ENCODE data around the gene WWOX.

The WWOX gene

DNA sequence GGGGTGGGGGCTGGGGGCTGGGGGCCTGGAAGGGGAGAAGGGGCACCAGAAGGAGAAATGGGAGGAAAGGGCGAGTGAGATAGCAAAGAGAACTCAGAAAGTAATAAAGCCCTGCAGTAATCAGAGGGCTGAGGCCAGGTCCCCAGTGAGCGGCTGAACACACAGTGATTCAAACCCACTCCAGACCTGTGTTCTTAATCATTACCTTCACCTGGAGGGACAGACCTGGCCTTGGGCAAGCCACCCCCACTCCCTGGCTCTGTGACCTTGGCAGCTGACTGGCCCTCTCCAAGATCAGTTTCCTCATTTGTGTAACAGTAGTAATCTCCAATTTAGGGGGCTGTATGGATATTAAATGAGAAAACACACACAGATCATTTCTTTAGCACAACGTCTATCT, 150.4 kb downstream of the WWOX start:
- CTCF ChIA-PET: no interaction called here
- no peak overlapping the region for H3K4me3 ChIP-seq (ENCODE audit: low read depth, low read length)
- POLR2A ChIA-PET: no interaction called here
- TF ChIP-seq, protein P1, sequence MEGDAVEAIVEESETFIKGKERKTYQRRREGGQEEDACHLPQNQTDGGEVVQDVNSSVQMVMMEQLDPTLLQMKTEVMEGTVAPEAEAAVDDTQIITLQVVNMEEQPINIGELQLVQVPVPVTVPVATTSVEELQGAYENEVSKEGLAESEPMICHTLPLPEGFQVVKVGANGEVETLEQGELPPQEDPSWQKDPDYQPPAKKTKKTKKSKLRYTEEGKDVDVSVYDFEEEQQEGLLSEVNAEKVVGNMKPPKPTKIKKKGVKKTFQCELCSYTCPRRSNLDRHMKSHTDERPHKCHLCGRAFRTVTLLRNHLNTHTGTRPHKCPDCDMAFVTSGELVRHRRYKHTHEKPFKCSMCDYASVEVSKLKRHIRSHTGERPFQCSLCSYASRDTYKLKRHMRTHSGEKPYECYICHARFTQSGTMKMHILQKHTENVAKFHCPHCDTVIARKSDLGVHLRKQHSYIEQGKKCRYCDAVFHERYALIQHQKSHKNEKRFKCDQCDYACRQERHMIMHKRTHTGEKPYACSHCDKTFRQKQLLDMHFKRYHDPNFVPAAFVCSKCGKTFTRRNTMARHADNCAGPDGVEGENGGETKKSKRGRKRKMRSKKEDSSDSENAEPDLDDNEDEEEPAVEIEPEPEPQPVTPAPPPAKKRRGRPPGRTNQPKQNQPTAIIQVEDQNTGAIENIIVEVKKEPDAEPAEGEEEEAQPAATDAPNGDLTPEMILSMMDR (IDR thresholded peaks at IDR 0.05; ENCODE audit: insufficient read depth, low read length, missing control alignments): no peak
- DNase-seq (ENCODE audit: low read depth, low spot score): no peak

DNA sequence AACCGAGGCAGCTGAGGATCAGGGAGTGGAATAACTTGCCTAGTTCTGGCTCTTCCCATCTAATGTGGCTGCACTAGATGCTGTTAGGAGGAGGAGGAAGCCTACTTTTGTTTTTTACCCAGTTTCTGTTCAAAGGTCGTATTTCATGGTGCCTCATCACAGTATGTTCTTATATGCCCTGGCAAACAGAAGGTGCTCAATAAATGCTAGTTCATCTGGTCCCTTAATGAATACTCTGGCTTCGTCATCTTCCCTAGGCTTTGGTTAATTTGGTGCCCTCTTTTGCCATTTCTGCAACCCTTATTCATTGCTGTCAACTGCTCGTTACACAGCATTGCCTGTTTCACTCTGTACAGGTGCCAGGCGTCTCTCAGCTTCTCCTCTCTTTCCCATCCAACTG, 151.7 kb downstream of the WWOX start:
- no peak for DNase-seq (ENCODE audit: low read depth, low spot score)
- TF ChIP-seq, protein P1 (IDR thresholded peaks at IDR 0.05; ENCODE audit: insufficient read depth, low read length, missing control alignments): no peak
- no peak overlapping the region for H3K4me3 ChIP-seq (ENCODE audit: low read depth, low read length)
- POLR2A ChIA-PET: no interaction called here
- CTCF ChIA-PET: no interaction called here

DNA sequence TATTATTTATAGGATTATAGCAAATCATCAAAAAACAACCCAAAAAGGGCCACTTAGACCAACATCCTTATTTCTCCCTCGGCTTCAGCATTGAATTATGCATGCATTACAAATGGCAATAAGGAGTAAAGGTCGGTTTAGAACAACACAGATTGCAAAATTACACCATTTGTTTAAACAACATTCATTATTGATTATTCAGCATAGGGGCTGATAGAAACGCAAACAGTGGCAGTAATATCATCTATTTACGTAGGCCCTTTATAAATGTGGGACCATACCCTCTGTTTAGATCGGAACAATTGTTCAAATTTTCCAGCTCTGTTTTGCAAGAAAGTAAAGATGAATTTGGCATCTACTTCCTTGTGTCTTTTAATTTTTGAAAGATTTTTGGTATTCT, 153.3 kb downstream of the WWOX start:
- DNase-seq (ENCODE audit: low read depth, low spot score): no peak
- TF ChIP-seq, protein P1 (IDR thresholded peaks at IDR 0.05; ENCODE audit: insufficient read depth, low read length, missing control alignments): no peak
- CTCF ChIA-PET: no interaction called here
- POLR2A ChIA-PET: no interaction called here
- no peak overlapping the region for H3K4me3 ChIP-seq (ENCODE audit: low read depth, low read length)

DNA sequence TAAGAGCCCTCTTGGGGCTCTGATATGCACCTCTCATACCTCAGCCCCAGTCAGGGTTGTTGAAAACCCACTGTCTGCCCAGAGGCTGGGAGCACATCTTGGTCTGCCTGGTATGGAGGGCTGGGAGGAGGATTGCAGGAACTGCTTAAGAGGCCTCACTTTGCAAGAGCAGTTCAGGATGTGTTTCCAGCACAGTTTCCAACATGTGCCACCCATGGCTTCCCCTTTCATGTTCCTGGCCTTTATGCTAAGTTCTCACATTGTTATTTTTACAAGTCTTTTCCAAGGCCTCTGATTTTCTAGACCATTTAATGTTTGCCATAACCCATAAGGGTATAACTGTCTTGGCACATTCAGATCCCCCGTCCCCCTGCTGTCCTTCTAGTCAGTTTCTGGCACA, 155.4 kb downstream of the WWOX start:
- CTCF ChIA-PET: no interaction called here
- H3K4me3 ChIP-seq (ENCODE audit: low read depth, low read length): no peak overlapping the region
- POLR2A ChIA-PET: no interaction called here
- DNase-seq (ENCODE audit: low read depth, low spot score): no peak
- TF ChIP-seq, protein P1 (IDR thresholded peaks at IDR 0.05; ENCODE audit: insufficient read depth, low read length, missing control alignments): no peak

DNA sequence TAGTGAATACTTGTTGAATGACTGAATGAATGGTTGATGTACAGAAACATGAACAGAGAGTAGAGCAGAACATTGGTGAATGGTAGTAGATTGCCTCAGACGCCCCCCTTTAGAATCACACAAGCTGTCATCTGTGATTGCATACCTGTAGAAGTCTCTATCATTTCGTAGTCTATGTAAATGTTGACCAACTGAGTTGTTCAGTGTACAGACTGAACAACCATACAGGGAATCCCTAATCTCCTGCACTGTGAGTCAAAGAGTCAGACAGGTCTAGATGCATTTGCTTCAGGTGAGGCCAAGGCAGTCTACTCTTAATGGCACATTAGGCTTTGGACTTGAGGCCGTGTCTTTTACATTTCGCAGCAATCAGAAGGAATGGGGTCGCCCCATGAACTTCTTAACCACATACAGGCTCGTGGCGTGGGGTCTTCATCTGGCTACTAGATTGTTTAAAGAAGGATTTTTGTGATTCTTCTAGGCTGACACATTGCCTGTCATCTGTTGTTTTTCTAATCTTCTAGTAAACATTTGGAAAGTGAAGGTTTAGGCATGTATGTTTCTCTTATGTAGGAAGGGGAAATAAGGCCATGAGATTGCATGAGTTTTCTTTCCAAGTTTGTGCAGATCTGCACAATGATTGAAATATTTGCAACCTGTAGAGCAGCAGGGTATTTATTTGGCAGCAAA, 157.4 kb downstream of the WWOX start:
- no peak for DNase-seq (ENCODE audit: low read depth, low spot score)
- H3K4me3 ChIP-seq (ENCODE audit: low read depth, low read length): no peak overlapping the region
- CTCF ChIA-PET: no interaction called here
- TF ChIP-seq, protein P1 (IDR thresholded peaks at IDR 0.05; ENCODE audit: insufficient read depth, low read length, missing control alignments): no peak
- POLR2A ChIA-PET: no interaction called here

DNA sequence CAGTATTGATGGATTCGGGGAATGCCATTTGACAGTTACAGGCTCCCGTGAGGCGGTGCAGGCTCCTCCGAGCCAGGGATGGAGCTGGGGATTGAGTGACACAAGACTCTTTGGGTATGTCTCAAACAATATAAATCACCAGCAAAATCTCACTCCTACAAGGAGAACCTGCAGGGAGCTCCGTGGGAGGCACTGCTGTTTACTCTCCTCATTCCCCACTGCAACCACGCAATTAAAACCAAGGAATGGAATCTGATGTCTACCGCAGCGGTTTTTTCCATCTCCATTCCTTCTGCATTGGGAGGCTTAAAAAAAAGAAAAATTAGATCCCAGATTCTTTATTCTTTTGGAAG, 157.9 kb downstream of the WWOX start:
- TF ChIP-seq, protein P1 (IDR thresholded peaks at IDR 0.05; ENCODE audit: insufficient read depth, low read length, missing control alignments): no peak
- ChIA-PET CTCF (no interaction called here), POLR2A (no interaction called here)
- DNase-seq (ENCODE audit: low read depth, low spot score): no peak
- no peak overlapping the region for H3K4me3 ChIP-seq (ENCODE audit: low read depth, low read length)

Data from AG04449 (cell line).